Left lung (tissue), 10 donors: ENCODE results near the gene MSH3. TPM values are rescaled to one million over a fixed set of nuclear protein-coding genes. Genes with fewer than 3 reads are reported as not detected.

Source experiments
- ATAC-seq: fragments of 200-7000 bp; cut with Tn5 transposase; one replicate; pipeline ENCODE4 v1.9.1; 2020; ENCODE audit warnings: moderate library complexity
- DNase-seq, 4 donors: peaks; one replicate each; pipeline ENCODE4 v3.0.0-alpha.2; 2013 to 2020
- H3K27ac ChIP-seq, 2 donors: fragments of 200-600 bp; sonication (generic) in 1 of 2; one replicate each; pipeline versions ENCODE4 v1.5.0 to v1.8.0; 2020 to 2021
- H3K27me3 ChIP-seq, 2 donors: fragments of 200-600 bp; sonication (generic) in 1 of 2; one replicate each; pipeline versions ENCODE4 v1.5.0 to v1.8.0; 2020 to 2021
- H3K36me3 ChIP-seq, 2 donors: fragments of 200-600 bp; sonication (generic) in 1 of 2; one replicate each; pipeline versions ENCODE4 v1.5.0 to v1.8.0; 2020 to 2021
- H3K4me1 ChIP-seq, 2 donors: fragments of 200-600 bp; one replicate each; pipeline ENCODE4 v1.8.0; 2021
- H3K4me3 ChIP-seq, 2 donors: fragments of 200-600 bp; sonication (generic) in 1 of 2; one replicate each; pipeline versions ENCODE4 v1.5.0 to v1.8.0; 2020 to 2021; ENCODE audit warnings: mild to moderate bottlenecking in 1 of 2
- H3K9me3 ChIP-seq, 2 donors: fragments of 200-600 bp; sonication (generic) in 1 of 2; one replicate each; pipeline versions ENCODE4 v1.5.0 to v1.8.0; 2020 to 2021
- intact Hi-C, 2 donors: fragments of 100-400 bp; cut with DNase I; formaldehyde crosslinking; loops; one replicate each; pipeline versions ENCODE4 v1.11.2 to v1.14.2; 2022
- polyA plus RNA-seq, 6 donors: library from polyadenylated mRNA; unstranded; fragments of 120-200 nt; gene quantifications; one replicate each; pipeline ENCODE4 v1.2.1, GENCODE V29; 2013; ENCODE audit not compliant: insufficient read length in 6 of 6
- total RNA-seq, 2 donors: library from RNA; stranded (reverse); fragmentation: NEBNext Ultra II Directional; extraction: Animal tissue kit (Norgen Biotek cat#: 25700); gene quantifications; one replicate each; pipeline ENCODE4 v1.2.1, GENCODE V29; 2021
- TF ChIP-seq, protein P1 (sequence below), 2 donors: fragments of 200-600 bp; sonication (generic) in 1 of 2; IDR thresholded peaks; one replicate each; pipeline versions ENCODE4 v1.5.0 to v1.8.0; 2021; ENCODE audit warnings: antibody characterized with exemption in 2 of 2
- donor health status: DM: no; HTN: yes; CAD: no.
- donor health status: DM: no; HTN: no; CAD: no.

The MSH3 gene
- total and polyA plus RNA-seq, 8 donors: 12.7 to 20.1 (median 16.2) TPM

DNA sequence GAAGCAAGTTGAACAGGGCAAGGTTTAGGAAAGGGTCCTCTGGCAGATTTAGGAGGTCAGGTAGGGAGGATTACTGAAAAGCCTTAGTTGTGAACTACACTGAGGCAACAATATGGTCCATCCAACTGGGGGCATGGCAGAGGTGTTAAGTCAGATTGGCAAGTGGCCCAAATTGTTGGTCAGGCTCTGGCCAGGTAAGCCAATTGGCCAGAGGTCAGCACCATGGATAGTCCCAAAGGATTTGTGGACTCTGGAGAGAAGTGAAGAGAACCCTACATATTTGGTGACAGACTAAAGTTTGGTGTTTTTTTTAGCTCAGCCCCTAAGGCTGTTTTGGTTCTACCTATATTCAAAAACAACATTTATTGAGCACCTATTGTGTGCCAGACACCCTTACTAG, 266.6 kb downstream of the MSH3 start:
- Histone ChIP-seq H3K9me3 (no peaks in the 10 kb centered on the region), H3K4me3 (no peak overlapping the region), H3K4me1 (no peaks in the 10 kb centered on the region), H3K27me3 (no peaks in the 10 kb centered on the region), H3K27ac (no peak overlapping the region), H3K36me3 (no peaks in the 10 kb centered on the region)
- intact Hi-C loops: no loop called here
- DNase-seq: no peak
- TF ChIP-seq, protein P1, sequence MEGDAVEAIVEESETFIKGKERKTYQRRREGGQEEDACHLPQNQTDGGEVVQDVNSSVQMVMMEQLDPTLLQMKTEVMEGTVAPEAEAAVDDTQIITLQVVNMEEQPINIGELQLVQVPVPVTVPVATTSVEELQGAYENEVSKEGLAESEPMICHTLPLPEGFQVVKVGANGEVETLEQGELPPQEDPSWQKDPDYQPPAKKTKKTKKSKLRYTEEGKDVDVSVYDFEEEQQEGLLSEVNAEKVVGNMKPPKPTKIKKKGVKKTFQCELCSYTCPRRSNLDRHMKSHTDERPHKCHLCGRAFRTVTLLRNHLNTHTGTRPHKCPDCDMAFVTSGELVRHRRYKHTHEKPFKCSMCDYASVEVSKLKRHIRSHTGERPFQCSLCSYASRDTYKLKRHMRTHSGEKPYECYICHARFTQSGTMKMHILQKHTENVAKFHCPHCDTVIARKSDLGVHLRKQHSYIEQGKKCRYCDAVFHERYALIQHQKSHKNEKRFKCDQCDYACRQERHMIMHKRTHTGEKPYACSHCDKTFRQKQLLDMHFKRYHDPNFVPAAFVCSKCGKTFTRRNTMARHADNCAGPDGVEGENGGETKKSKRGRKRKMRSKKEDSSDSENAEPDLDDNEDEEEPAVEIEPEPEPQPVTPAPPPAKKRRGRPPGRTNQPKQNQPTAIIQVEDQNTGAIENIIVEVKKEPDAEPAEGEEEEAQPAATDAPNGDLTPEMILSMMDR (IDR thresholded peaks at IDR 0.05): no peak
- ATAC-seq: no peak

DNA sequence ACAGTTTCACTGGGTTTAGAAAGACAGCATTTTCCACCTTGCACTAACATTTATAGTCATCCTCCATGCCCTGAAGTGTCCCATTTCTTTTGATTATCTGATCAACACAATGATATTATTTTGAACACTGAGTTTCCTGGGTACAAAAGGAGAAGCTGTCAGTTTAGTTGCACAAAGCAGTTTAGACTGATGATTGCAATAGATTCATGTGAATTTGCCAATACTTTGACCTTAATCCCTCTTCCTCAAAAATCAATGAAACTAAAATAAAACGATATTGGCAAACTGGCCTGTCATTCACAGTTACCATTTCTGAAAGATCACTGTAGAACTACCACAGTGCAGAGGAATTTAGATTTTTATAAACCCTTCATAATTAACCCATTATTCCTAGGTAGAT, 271.5 kb downstream of the MSH3 start:
- ATAC-seq (no peak), DNase-seq (no peak)
- intact Hi-C loops: no loop called here
- Histone ChIP-seq H3K36me3 (no peaks in the 10 kb centered on the region), H3K27me3 (no peaks in the 10 kb centered on the region), H3K4me1 (no peaks in the 10 kb centered on the region), H3K27ac (no peak overlapping the region), H3K4me3 (no peak overlapping the region), H3K9me3 (no peaks in the 10 kb centered on the region)
- TF ChIP-seq, protein P1 (IDR thresholded peaks at IDR 0.05): no peak

Other genes with a start within 250 kb of the MSH3 start
- gene ZFYVE16, start 246.6 kb upstream of the MSH3 start, total RNA-seq: 10 to 100 TPM; 56.3 to 58.5 TPM
- gene ZFYVE16, start 246.6 kb upstream of the MSH3 start, polyA plus RNA-seq: 100 to 1,000 TPM in 1 of 6 donors, 10 to 100 TPM in 5; 72.6 to 104 (median 82.0) TPM
- 1 to 10 TPM; 4.6 to 4.7 TPM for gene FAM151B, start 166.6 kb upstream of the MSH3 start, total RNA-seq
- gene FAM151B, start 166.6 kb upstream of the MSH3 start, polyA plus RNA-seq: 1 to 10 TPM; 2.6 to 3.3 (median 3.0) TPM
- gene ANKRD34B, start 84.4 kb upstream of the MSH3 start, total RNA-seq: 1 to 10 TPM in 1 of 2 donors, under 1 TPM in 1; 0.15 to 2.8 TPM
- gene ANKRD34B, start 84.4 kb upstream of the MSH3 start, polyA plus RNA-seq: under 1 TPM in 3 of 6 donors, not detected in 3; 0.03 to 0.04 (median 0.03) TPM
- gene DHFR, start 331 bp downstream of the MSH3 start, total RNA-seq: 10 to 100 TPM; 19.5 to 23.9 TPM
- gene DHFR, start 331 bp downstream of the MSH3 start, polyA plus RNA-seq: 10 to 100 TPM; 31.3 to 69.8 (median 50.6) TPM